Ovary (tissue), 9 donors: ENCODE data around the gene YDJC. TPM values are rescaled to one million over a fixed set of nuclear protein-coding genes. Genes with fewer than 3 reads are reported as not detected.

Source experiments
- DNase-seq, 5 donors: peaks; one replicate each; pipeline ENCODE4 v3.0.0-alpha.2; 2019 to 2020
- H3K27ac ChIP-seq, 2 donors: fragments of 200-600 bp; one replicate each; pipeline versions ENCODE4 v1.5.1 to v1.8.0; 2019 to 2022
- H3K27me3 ChIP-seq: fragments of 200-600 bp; one replicate; pipeline ENCODE4 v1.8.0; 2022
- H3K36me3 ChIP-seq: fragments of 200-600 bp; sonication (generic); one replicate; pipeline ENCODE4 v1.5.1; 2019
- H3K4me1 ChIP-seq: one replicate; pipeline ENCODE4 v1.8.1; 2013; ENCODE audit warnings: mild to moderate bottlenecking, moderate library complexity; ENCODE audit not compliant: insufficient read depth
- H3K4me3 ChIP-seq: fragments of 200-600 bp; sonication (generic); one replicate; pipeline ENCODE4 v1.5.1; 2017
- H3K9me3 ChIP-seq, 2 donors: fragments of 200-600 bp in 1 of 2; sonication (generic) in 1 of 2; one replicate each; pipeline versions ENCODE4 v1.5.1 to v1.8.1; 2013 to 2019; ENCODE audit warnings: mild to moderate bottlenecking in 1 of 2, moderate library complexity in 1 of 2
- CTCF ChIP-seq, 3 donors: fragments of 450-650 bp in 2 of 3; fragments of 200-600 bp in 1 of 3; IDR thresholded peaks; one replicate each; pipeline versions ENCODE4 v1.5.1 to v1.8.0; 2016 to 2022; ENCODE audit warnings: antibody characterized with exemption in 3 of 3, mild to moderate bottlenecking in 1 of 3
- EP300 ChIP-seq: sonication (generic); formaldehyde crosslinking; IDR thresholded peaks from one replicate; pipeline ENCODE4 v1.6.1; 2017; ENCODE audit warnings: antibody characterized with exemption
- POLR2A ChIP-seq: fragments of 450-650 bp; IDR thresholded peaks from one replicate; pipeline ENCODE4 v1.6.1; 2017; ENCODE audit warnings: antibody characterized with exemption, mild to moderate bottlenecking, moderate library complexity
- WGBS, 3 donors: extraction: QIAGEN DNeasy Blood & Tissue Kit in 1 of 3; methylation state at CpG; one replicate each; pipeline versions ENCODE4 v1.1.5 to v1.1.7; 2013 to 2017; 5-methylcytosine and 5-hydroxymethylcytosine counted together
- intact Hi-C, 4 donors: fragments of 100-400 bp; cut with DNase I; formaldehyde crosslinking; loops; one replicate each; pipeline versions ENCODE4 v1.11.0 to v1.15.1; 2022 to 2023
- polyA plus RNA-seq, 2 donors: library from polyadenylated mRNA; stranded (reverse); fragments of 200-250 nt in 1 of 2; fragments of 350-450 nt in 1 of 2; fragmentation: Illumina TruSeq in 1 of 2; extraction: RNeasy Lipid Tissue Mini Kit (QIAGEN cat#74804) in 1 of 2; gene quantifications; one replicate each; pipeline ENCODE4 v1.2.3, GENCODE V29; 2013 to 2014
- total RNA-seq, 7 donors: library from RNA; depleted of rRNA in 2 of 7; stranded (reverse); fragments of >200 nt in 2 of 7; fragmentation: NEBNext Ultra II Directional in 3 of 7; extraction: Animal tissue kit (Norgen Biotek cat#: 25700) in 3 of 7; gene quantifications; one replicate each; pipeline versions ENCODE4 v1.1.0 to v1.2.4, GENCODE V29; 2016 to 2023
- donor health status: DM: no; HTN: no; CAD: no; lungs with moderate emphysema.
- donor health status: DM: no; HTN: no; CAD: no.
- donor health status: Bipolar disorder and iron deficiency.
- donor health status: DM: yes; HTN: yes; CAD: no.
- donor health status: DM: no; HTN: no; CAD: no.
- donor health status: DM: yes; HTN: yes; CAD: no.

Gene YDJC
- total and polyA plus RNA-seq, 9 donors = 1.8 to 45.1 (median 17.0) TPM

- Histone ChIP-seq H3K4me3 (no peak overlapping the region), H3K4me1 (peaks cover 7% of the 10 kb centered on the region), H3K9me3 (no peaks in the 10 kb centered on the region), H3K27ac (no peak overlapping the region), H3K27me3 (no peaks in the 10 kb centered on the region), H3K36me3 (no peaks in the 10 kb centered on the region)
- TF ChIP-seq CTCF (IDR thresholded peaks at IDR 0.05) (no peak), POLR2A (no peak), EP300 (no peak)
- no peak for DNase-seq
- 71 to 77% (median 72%) methylated on average over 12 of the region's 12 CpGs for WGBS, 3 donors
- intact Hi-C loops = no loop called here
These were observed 4.7 kb downstream of the YDJC start for GRCh38 chr22:21624880-21625791.

GRCh38 chr22:21624120-21624879 lies 5.5 kb downstream of the YDJC start:
- Histone ChIP-seq H3K27ac (no peak overlapping the region), H3K36me3 (no peaks in the 10 kb centered on the region), H3K27me3 (no peaks in the 10 kb centered on the region), H3K4me3 (no peak overlapping the region), H3K4me1 (peaks cover 7% of the 10 kb centered on the region), H3K9me3 (no peaks in the 10 kb centered on the region)
- intact Hi-C loops = no loop called here
- no peak for DNase-seq
- WGBS, 3 donors = 46 to 58% (median 46%) methylated on average over 8 of the region's 8 CpGs
- TF ChIP-seq POLR2A = no peak
- TF ChIP-seq CTCF (IDR thresholded peaks at IDR 0.05) = no peak

GRCh38 chr22:21623648-21623970 lies 6.2 kb downstream of the YDJC start:
- TF ChIP-seq POLR2A (no peak), CTCF (IDR thresholded peaks at IDR 0.05) (no peak), EP300 (no peak)
- Histone ChIP-seq H3K4me1 (peaks cover 2% of the 10 kb centered on the region), H3K9me3 (no peaks in the 10 kb centered on the region), H3K4me3 (no peak overlapping the region), H3K36me3 (no peaks in the 10 kb centered on the region), H3K27ac (no peak overlapping the region), H3K27me3 (no peaks in the 10 kb centered on the region)
- no peak for DNase-seq
- intact Hi-C loops = no loop called here
- WGBS, 3 donors = 88 to 90% (median 89%) methylated on average over 7 of the region's 7 CpGs

- H3K36me3 ChIP-seq = no peaks in the 10 kb centered on the region
- H3K9me3 ChIP-seq = no peaks in the 10 kb centered on the region
- H3K4me1 ChIP-seq = peaks cover 2% of the 10 kb centered on the region
- no peaks in the 10 kb centered on the region for H3K27me3 ChIP-seq
- TF ChIP-seq EP300 = no peak
- no peak overlapping the region for H3K27ac ChIP-seq
- WGBS, 3 donors = 89 to 91% (median 89%) methylated on average over 23 of the region's 23 CpGs
- intact Hi-C loops = no loop called here
- DNase-seq = no peak
- H3K4me3 ChIP-seq = no peak overlapping the region
These were observed 6.7 kb downstream of the YDJC start for GRCh38 chr22:21622919-21623647.
